ENCODE data around the gene CD300E.

CD300E gene

DNA sequence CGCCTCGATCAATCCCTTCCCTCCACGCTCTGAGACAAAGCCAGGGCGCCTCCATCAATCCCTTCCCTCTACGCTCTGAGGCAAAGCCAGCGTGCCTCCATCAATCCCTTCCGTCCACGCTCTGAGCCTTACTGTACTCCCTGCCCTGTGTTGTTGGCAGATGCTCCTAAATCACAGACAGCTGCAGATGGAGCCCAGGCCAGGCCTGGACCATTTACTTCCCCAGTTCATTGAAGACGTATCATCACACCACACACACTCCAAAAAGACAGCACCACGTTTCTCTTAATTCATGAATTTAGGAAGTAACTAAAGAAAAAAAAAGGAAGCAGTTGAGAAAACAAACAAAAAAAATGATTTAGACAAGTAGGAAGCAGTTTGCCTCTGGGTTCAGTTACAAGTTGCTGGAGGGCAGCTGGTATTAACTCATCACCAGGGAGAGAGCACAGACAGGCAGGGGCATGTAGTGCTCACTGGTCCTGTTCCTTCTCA, 24.0 kb downstream of the CD300E start:
- H3K27me3 ChIP-seq (ENCODE audit: control insufficient read depth, insufficient read depth, low read length), result no peaks in the 10 kb centered on the region; the same call in 1 of the 2 replicates
- no peak overlapping the region for H3K27ac ChIP-seq (ENCODE audit: low read depth, low read length)
- H3K4me1 ChIP-seq (ENCODE audit: control insufficient read depth, insufficient read depth, low read length), result 0 out of 2 replicates have a peak, but pooled peaks cover 8% of the 10 kb centered on the region
- H3K36me3 ChIP-seq (ENCODE audit: control insufficient read depth, insufficient read depth, low read length), result no peaks in the 10 kb centered on the region
- H3K9me3 ChIP-seq (ENCODE audit: control insufficient read depth, insufficient read depth, low read length), result no peaks in the 10 kb centered on the region
- no peak overlapping the region for H3K9ac ChIP-seq (ENCODE audit: low read depth, low read length)
- no peak overlapping the region for H3K4me3 ChIP-seq (ENCODE audit: low read depth, low read length)

DNA sequence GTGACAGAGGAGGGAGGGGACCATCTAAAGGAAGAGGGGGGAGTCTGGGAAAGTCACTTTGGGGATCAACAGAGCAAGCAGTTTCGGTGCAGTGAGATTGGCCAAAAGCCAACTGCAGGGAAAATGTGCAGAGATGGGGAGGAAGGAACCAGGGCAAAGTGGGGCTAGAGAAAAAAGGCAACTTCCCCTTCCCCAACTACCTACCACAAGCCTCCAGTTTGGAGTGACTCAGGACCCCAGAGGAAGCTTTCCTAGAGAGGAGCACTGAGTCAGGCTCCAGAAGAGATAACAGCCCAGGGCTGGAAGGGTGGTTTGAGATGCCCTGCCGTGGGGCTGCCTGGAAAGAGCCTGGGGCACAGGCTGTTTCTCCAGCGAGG, 24.5 kb downstream of the CD300E start:
- H3K27ac ChIP-seq (ENCODE audit: low read depth, low read length), result no peak overlapping the region
- no peak overlapping the region for H3K9ac ChIP-seq (ENCODE audit: low read depth, low read length)
- H3K9me3 ChIP-seq (ENCODE audit: control insufficient read depth, insufficient read depth, low read length), result no peaks in the 10 kb centered on the region
- 0 out of 2 replicates have a peak, but pooled peaks cover 8% of the 10 kb centered on the region for H3K4me1 ChIP-seq (ENCODE audit: control insufficient read depth, insufficient read depth, low read length)
- H3K27me3 ChIP-seq (ENCODE audit: control insufficient read depth, insufficient read depth, low read length), result no peaks in the 10 kb centered on the region; the same call in 1 of the 2 replicates
- no peaks in the 10 kb centered on the region for H3K36me3 ChIP-seq (ENCODE audit: control insufficient read depth, insufficient read depth, low read length)
- no peak overlapping the region for H3K4me3 ChIP-seq (ENCODE audit: low read depth, low read length)

- no peaks in the 10 kb centered on the region for H3K9me3 ChIP-seq (ENCODE audit: control insufficient read depth, insufficient read depth, low read length)
- H3K27me3 ChIP-seq (ENCODE audit: control insufficient read depth, insufficient read depth, low read length), result no peaks in the 10 kb centered on the region; the same call in 1 of the 2 replicates
- H3K9ac ChIP-seq (ENCODE audit: low read depth, low read length), result no peak overlapping the region
- 0 out of 2 replicates have a peak, but pooled peaks cover 8% of the 10 kb centered on the region for H3K4me1 ChIP-seq (ENCODE audit: control insufficient read depth, insufficient read depth, low read length)
- H3K4me3 ChIP-seq (ENCODE audit: low read depth, low read length), result no peak overlapping the region
- H3K27ac ChIP-seq (ENCODE audit: low read depth, low read length), result no peak overlapping the region
- no peaks in the 10 kb centered on the region for H3K36me3 ChIP-seq (ENCODE audit: control insufficient read depth, insufficient read depth, low read length)
These were observed 25.1 kb downstream of the CD300E start for GRCh38 chr17:74598346-74599022.

- H3K9ac ChIP-seq (ENCODE audit: low read depth, low read length), result no peak overlapping the region
- 0 out of 2 replicates have a peak, but pooled peaks cover 8% of the 10 kb centered on the region for H3K4me1 ChIP-seq (ENCODE audit: control insufficient read depth, insufficient read depth, low read length)
- no peak overlapping the region for H3K27ac ChIP-seq (ENCODE audit: low read depth, low read length)
- no peaks in the 10 kb centered on the region; the same call in 1 of the 2 replicates for H3K27me3 ChIP-seq (ENCODE audit: control insufficient read depth, insufficient read depth, low read length)
- no peaks in the 10 kb centered on the region for H3K9me3 ChIP-seq (ENCODE audit: control insufficient read depth, insufficient read depth, low read length)
- no peak overlapping the region for H3K4me3 ChIP-seq (ENCODE audit: low read depth, low read length)
- H3K36me3 ChIP-seq (ENCODE audit: control insufficient read depth, insufficient read depth, low read length), result no peaks in the 10 kb centered on the region
These were observed 26.3 kb downstream of the CD300E start for GRCh38 chr17:74597069-74597790.

DNA sequence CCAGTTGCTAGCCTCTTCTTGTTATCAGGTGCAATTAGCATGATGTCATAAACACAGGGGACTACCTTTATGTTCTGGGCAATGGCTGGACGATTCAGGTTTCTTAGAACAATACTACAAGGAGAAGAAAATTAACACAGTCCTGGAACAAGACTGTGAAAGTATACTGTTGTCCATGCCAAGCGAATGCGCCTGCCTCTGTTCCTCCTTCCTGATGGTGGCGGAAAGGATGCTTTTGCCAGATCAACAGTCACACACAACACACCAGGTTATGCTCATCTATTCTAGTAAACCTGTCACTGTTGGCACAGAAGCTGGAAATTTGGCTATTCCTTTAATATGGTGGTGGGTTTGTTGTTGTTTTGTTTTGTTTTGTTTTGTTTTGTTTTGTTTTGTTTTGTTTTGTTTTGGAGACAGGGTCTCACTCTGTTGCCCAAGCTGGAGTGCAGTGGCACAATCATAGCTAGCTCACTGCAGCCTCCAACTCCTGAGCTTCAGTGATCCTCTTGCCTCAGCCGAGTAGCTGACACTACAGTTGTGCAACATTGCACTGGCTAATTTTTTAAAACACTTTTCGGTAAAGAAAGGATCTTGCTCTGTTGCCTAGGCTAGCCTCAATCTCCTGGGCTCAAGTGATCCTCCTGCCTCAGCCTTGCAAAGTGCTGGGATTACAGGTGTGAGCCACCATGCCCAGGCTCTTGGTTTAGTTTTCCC, 28.3 kb downstream of the CD300E start:
- no peak overlapping the region for H3K4me3 ChIP-seq (ENCODE audit: low read depth, low read length)
- no peaks in the 10 kb centered on the region; the same call in 1 of the 2 replicates for H3K27me3 ChIP-seq (ENCODE audit: control insufficient read depth, insufficient read depth, low read length)
- H3K4me1 ChIP-seq (ENCODE audit: control insufficient read depth, insufficient read depth, low read length), result 0 out of 2 replicates have a peak, but pooled peaks cover 8% of the 10 kb centered on the region
- H3K9me3 ChIP-seq (ENCODE audit: control insufficient read depth, insufficient read depth, low read length), result no peaks in the 10 kb centered on the region
- H3K9ac ChIP-seq (ENCODE audit: low read depth, low read length), result no peak overlapping the region
- H3K27ac ChIP-seq (ENCODE audit: low read depth, low read length), result no peak overlapping the region
- no peaks in the 10 kb centered on the region for H3K36me3 ChIP-seq (ENCODE audit: control insufficient read depth, insufficient read depth, low read length)

- Histone ChIP-seq H3K4me3 (ENCODE audit: low read depth, low read length) (no peak within 1 kb of the TSS), H3K9me3 (ENCODE audit: control insufficient read depth, insufficient read depth, low read length) (no peaks in the 10 kb centered on the region), H3K27me3 (ENCODE audit: control insufficient read depth, insufficient read depth, low read length) (no peaks in the 10 kb centered on the region), H3K27ac (ENCODE audit: low read depth, low read length) (no peak within 1 kb of the TSS), H3K4me1 (ENCODE audit: control insufficient read depth, insufficient read depth, low read length) (no peaks in the 10 kb centered on the region), H3K36me3 (ENCODE audit: control insufficient read depth, insufficient read depth, low read length) (no peaks in the 10 kb centered on the region), H3K9ac (ENCODE audit: low read depth, low read length) (no peak within 1 kb of the TSS)
These were observed 31.2 kb downstream of the CD300E start, which contains the start of gene CD300LD for GRCh38 chr17:74592087-74592990. CD300LD (minus strand) TSS chr17:74592283; CDS start chr17:74592202, 81 bp downstream.

GRCh38 chr17:74591503-74591902, 32.0 kb downstream of the CD300E start:
- Histone ChIP-seq H3K9ac (ENCODE audit: low read depth, low read length) (no peak overlapping the region), H3K27me3 (ENCODE audit: control insufficient read depth, insufficient read depth, low read length) (no peaks in the 10 kb centered on the region), H3K4me3 (ENCODE audit: low read depth, low read length) (no peak overlapping the region), H3K27ac (ENCODE audit: low read depth, low read length) (no peak overlapping the region), H3K36me3 (ENCODE audit: control insufficient read depth, insufficient read depth, low read length) (no peaks in the 10 kb centered on the region), H3K9me3 (ENCODE audit: control insufficient read depth, insufficient read depth, low read length) (no peaks in the 10 kb centered on the region), H3K4me1 (ENCODE audit: control insufficient read depth, insufficient read depth, low read length) (no peaks in the 10 kb centered on the region)

DNA sequence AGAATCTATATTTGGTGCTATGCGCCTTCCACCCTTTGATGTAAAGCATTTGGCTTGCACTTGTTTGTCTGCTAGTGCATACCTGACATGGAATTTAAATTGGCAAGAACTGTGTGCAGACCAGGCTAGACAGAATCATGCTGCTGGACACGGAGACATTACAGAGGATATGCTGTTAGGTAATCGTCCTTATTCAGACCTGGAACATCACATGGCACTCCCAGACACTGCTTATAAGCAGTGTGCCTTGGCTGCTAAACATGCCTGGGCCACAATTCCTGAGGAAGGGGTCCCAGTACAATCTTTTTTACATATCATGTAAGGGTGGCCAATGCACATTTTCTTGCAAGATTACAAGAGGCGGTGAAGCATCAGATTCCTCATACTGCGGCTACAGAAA, 37.8 kb downstream of the CD300E start:
- Histone ChIP-seq H3K4me1 (ENCODE audit: control insufficient read depth, insufficient read depth, low read length) (no peaks in the 10 kb centered on the region), H3K36me3 (ENCODE audit: control insufficient read depth, insufficient read depth, low read length) (no peaks in the 10 kb centered on the region), H3K9me3 (ENCODE audit: control insufficient read depth, insufficient read depth, low read length) (no peaks in the 10 kb centered on the region), H3K27me3 (ENCODE audit: control insufficient read depth, insufficient read depth, low read length) (no peaks in the 10 kb centered on the region), H3K9ac (ENCODE audit: low read depth, low read length) (no peak overlapping the region), H3K4me3 (ENCODE audit: low read depth, low read length) (no peak overlapping the region), H3K27ac (ENCODE audit: low read depth, low read length) (no peak overlapping the region)

DNA sequence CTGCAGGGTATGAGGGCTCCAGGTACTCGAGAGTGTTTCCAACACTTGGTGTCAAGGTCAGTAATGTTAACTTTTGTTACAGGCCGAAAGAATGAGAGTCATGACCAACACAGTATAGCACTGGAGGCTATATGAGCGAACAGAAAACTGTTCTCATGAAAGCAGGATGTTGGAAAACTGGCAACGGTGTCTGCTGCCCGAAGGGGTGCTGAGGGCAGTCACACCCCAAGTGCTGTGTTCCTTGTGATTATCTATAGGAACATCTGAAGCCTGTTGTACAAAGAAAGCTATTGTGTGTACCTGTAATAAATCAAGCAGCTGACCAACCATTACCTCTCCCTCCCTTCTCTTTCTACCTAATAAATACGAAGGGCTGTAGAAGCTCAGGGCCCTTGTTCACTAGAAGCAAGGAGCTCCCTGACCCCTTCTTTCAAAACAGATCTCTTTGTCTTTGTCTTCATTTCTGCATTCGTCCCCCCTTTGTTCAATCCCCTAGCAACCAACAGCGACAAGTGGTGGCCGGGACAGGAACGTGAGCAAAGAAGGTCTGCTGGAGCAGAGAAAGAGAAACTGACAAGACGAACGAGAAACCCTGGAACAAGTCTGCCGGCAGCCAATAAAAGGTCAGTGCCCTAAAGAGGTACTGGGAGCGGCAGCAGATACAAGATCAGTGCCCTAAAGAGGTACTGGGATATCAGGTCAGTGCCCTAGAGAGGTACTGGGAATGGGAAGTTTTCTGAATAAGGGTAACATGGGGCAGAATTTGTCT, 39.1 kb downstream of the CD300E start:
- Histone ChIP-seq H3K4me3 (ENCODE audit: low read depth, low read length) (no peak overlapping the region), H3K36me3 (ENCODE audit: control insufficient read depth, insufficient read depth, low read length) (no peaks in the 10 kb centered on the region), H3K27ac (ENCODE audit: low read depth, low read length) (no peak overlapping the region), H3K27me3 (ENCODE audit: control insufficient read depth, insufficient read depth, low read length) (no peaks in the 10 kb centered on the region), H3K9me3 (ENCODE audit: control insufficient read depth, insufficient read depth, low read length) (no peaks in the 10 kb centered on the region), H3K9ac (ENCODE audit: low read depth, low read length) (no peak overlapping the region), H3K4me1 (ENCODE audit: control insufficient read depth, insufficient read depth, low read length) (no peaks in the 10 kb centered on the region)
